Astrocyte (in vitro differentiated cells and primary cell): ENCODE measurements around the gene NKAIN2. TPM values are rescaled to one million over a fixed set of nuclear protein-coding genes. Genes with fewer than 3 reads are reported as not detected.
"Not testable (repeated sequence)": the region's sequence is repeated elsewhere in the genome, so short reads cannot be mapped to it uniquely, and the experiment has no call there.

Experiments used
- DNase-seq: peaks from one replicate; pipeline ENCODE4 v3.0.0-alpha.2; 2010; ENCODE audit warnings: low read depth
- FAIRE-seq: peaks from 2 replicates; lab custom pipeline; 2011; peaks lifted over from hg19 to GRCh38; lab: Jason Lieb, UNC
- H2AFZ ChIP-seq: 2 replicates; pipeline ENCODE4 v1.6.0; 2012; ENCODE audit warnings: low read depth, low read length, inconsistent platforms
- H3K27ac ChIP-seq: 2 replicates; pipeline ENCODE4 v1.5.1; 2011; ENCODE audit warnings: low read depth, low read length, inconsistent platforms
- H3K27me3 ChIP-seq: 2 replicates; pipeline ENCODE4 v1.6.0; 2011; ENCODE audit warnings: low read length, inconsistent platforms; ENCODE audit not compliant: insufficient read depth
- H3K36me3 ChIP-seq: 2 replicates; pipeline ENCODE4 v1.5.1; 2011; ENCODE audit warnings: low read length, inconsistent platforms; ENCODE audit not compliant: insufficient read depth
- H3K4me1 ChIP-seq: 2 replicates; pipeline ENCODE4 v1.5.1; 2011; ENCODE audit warnings: low read length, inconsistent platforms; ENCODE audit not compliant: insufficient read depth
- H3K4me2 ChIP-seq: 2 replicates; pipeline ENCODE4 v1.6.0; 2012; ENCODE audit warnings: low read length, inconsistent platforms
- H3K4me3 ChIP-seq: 2 replicates; pipeline ENCODE4 v1.5.1; 2011; ENCODE audit warnings: low read depth, mild to moderate bottlenecking, low read length, inconsistent platforms; ENCODE audit not compliant: insufficient read depth
- H3K79me2 ChIP-seq: 2 replicates; pipeline ENCODE4 v1.6.0; 2012; ENCODE audit warnings: mild to moderate bottlenecking, low read length, inconsistent platforms; ENCODE audit not compliant: insufficient read depth
- H3K9ac ChIP-seq: 2 replicates; pipeline ENCODE4 v1.6.0; 2012; ENCODE audit warnings: mild to moderate bottlenecking, low read length, inconsistent platforms
- H3K9me3 ChIP-seq: 2 replicates; pipeline ENCODE4 v1.5.1; 2012; ENCODE audit warnings: low read depth, mild to moderate bottlenecking, low read length, inconsistent platforms; ENCODE audit not compliant: insufficient read depth
- H4K20me1 ChIP-seq: 2 replicates; pipeline ENCODE4 v1.6.0; 2012; ENCODE audit warnings: low read length, inconsistent platforms; ENCODE audit not compliant: insufficient read depth
- H3K27ac Mint-ChIP-seq: one replicate; pipeline ENCODE4 v1.8.0; 2021; ENCODE audit warnings: mild to moderate bottlenecking, mixed read lengths; ENCODE audit not compliant: unreplicated experiment
- H3K27me3 Mint-ChIP-seq: one replicate; pipeline ENCODE4 v1.8.0; 2021; ENCODE audit warnings: low read depth, mixed read lengths; ENCODE audit not compliant: unreplicated experiment
- H3K36me3 Mint-ChIP-seq: one replicate; pipeline ENCODE4 v1.8.0; 2021; ENCODE audit warnings: low read depth, mixed read lengths; ENCODE audit not compliant: unreplicated experiment
- H3K4me1 Mint-ChIP-seq: one replicate; pipeline ENCODE4 v1.8.0; 2021; ENCODE audit warnings: low read depth, mixed read lengths; ENCODE audit not compliant: unreplicated experiment
- H3K4me3 Mint-ChIP-seq: one replicate; pipeline ENCODE4 v1.8.0; 2021; ENCODE audit warnings: mild to moderate bottlenecking, moderate library complexity, mixed read lengths; ENCODE audit not compliant: unreplicated experiment
- H3K9me3 Mint-ChIP-seq: one replicate; pipeline ENCODE4 v1.8.0; 2021; ENCODE audit warnings: mild to moderate bottlenecking, mixed read lengths; ENCODE audit not compliant: unreplicated experiment
- EZH2 ChIP-seq: IDR thresholded peaks from 2 replicates; pipeline ENCODE4 v1.6.1; 2012; ENCODE audit warnings: mild to moderate bottlenecking, low read length, inconsistent platforms; ENCODE audit not compliant: insufficient read depth
- total RNA-seq: library from RNA; stranded (reverse); gene quantifications from 2 replicates; pipeline ENCODE4 v1.2.1, GENCODE V29; 2021
- TF ChIP-seq, protein P1 (sequence below): IDR thresholded peaks from 2 replicates; pipeline ENCODE4 v1.5.1; 2011; ENCODE audit warnings: low read depth, mild to moderate bottlenecking, inconsistent platforms, low read length, moderate library complexity; ENCODE audit not compliant: insufficient read depth

NKAIN2 gene
- total RNA-seq, 1 donor from 2014 or later, result 0.07 TPM

DNA sequence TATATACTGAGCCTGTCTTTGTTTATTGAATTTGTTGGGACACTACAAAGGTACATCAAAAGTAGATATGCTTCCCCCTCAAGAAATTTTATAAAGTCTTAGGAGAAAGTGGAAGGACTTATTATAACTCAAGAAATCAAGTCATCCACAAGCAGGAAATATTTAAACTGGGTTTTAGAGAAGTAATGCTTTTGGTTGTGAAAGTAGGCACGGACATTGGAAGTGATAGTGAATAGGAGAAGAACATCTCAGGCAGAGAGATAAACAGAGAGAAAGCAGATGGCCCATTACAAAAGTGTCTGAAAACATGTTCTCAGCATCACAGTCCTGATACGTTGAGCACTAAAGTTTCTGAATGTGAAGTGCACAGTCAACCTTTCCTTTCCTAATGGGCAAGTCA, 742.9 kb downstream of the NKAIN2 start:
- Histone ChIP-seq H2AFZ (no peak overlapping the region), H3K9me3 (no peaks in the 10 kb centered on the region), H4K20me1 (no peaks in the 10 kb centered on the region), H3K4me1 (no peaks in the 10 kb centered on the region), H3K4me2 (no peak overlapping the region), H3K79me2 (no peaks in the 10 kb centered on the region), H3K9ac (no peak overlapping the region), H3K36me3 (no peaks in the 10 kb centered on the region), H3K4me3 (no peak overlapping the region), H3K27ac (no peak overlapping the region), H3K27me3 (no peaks in the 10 kb centered on the region)
- no peaks in the 10 kb centered on the region for H3K9me3 Mint-ChIP-seq
- H3K4me1 Mint-ChIP-seq, result no peaks in the 10 kb centered on the region
- no peak overlapping the region for H3K4me3 Mint-ChIP-seq
- TF ChIP-seq, protein P1, sequence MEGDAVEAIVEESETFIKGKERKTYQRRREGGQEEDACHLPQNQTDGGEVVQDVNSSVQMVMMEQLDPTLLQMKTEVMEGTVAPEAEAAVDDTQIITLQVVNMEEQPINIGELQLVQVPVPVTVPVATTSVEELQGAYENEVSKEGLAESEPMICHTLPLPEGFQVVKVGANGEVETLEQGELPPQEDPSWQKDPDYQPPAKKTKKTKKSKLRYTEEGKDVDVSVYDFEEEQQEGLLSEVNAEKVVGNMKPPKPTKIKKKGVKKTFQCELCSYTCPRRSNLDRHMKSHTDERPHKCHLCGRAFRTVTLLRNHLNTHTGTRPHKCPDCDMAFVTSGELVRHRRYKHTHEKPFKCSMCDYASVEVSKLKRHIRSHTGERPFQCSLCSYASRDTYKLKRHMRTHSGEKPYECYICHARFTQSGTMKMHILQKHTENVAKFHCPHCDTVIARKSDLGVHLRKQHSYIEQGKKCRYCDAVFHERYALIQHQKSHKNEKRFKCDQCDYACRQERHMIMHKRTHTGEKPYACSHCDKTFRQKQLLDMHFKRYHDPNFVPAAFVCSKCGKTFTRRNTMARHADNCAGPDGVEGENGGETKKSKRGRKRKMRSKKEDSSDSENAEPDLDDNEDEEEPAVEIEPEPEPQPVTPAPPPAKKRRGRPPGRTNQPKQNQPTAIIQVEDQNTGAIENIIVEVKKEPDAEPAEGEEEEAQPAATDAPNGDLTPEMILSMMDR, result no peak
- no peak for TF ChIP-seq EZH2
- FAIRE-seq, result no peak
- H3K36me3 Mint-ChIP-seq, result no peaks in the 10 kb centered on the region
- no peak overlapping the region for H3K27ac Mint-ChIP-seq
- DNase-seq, result no peak
- H3K27me3 Mint-ChIP-seq, result no peaks in the 10 kb centered on the region

DNA sequence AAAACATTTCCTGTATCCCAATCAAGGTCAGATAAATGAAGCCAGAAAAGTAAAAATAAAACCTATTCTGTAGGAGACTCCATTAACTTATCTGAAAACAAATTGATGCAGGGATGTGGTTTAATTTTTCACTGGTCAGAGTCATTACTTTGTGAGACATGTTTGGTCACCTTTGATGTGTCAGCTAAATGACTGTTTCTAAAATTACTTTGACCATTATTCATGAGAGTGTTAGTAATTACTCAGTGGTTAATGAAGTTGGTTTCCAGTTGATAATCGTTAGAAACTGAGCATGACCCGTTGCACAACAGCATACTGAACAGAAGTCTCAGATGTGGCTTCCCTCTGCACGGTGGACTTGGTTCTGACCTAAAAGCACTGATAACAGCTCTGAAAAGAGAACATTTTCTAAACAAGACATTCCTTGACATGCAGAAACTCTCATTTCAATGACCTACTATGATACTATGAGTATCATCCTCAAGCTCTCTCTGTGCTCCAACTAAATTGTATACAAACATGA, 748.1 kb downstream of the NKAIN2 start:
- no peaks in the 10 kb centered on the region for H3K36me3 ChIP-seq
- H3K9me3 ChIP-seq, result no peaks in the 10 kb centered on the region
- H3K4me1 ChIP-seq, result no peaks in the 10 kb centered on the region
- DNase-seq, result peak; percentile 35
- no peaks in the 10 kb centered on the region for H4K20me1 ChIP-seq
- Mint-ChIP-seq H3K4me3 (no peak overlapping the region), H3K4me1 (no peaks in the 10 kb centered on the region), H3K27ac (no peak overlapping the region), H3K9me3 (no peaks in the 10 kb centered on the region), H3K27me3 (no peaks in the 10 kb centered on the region), H3K36me3 (no peaks in the 10 kb centered on the region)
- no peak overlapping the region for H2AFZ ChIP-seq
- no peak overlapping the region for H3K4me2 ChIP-seq
- FAIRE-seq, result no peak
- no peaks in the 10 kb centered on the region for H3K79me2 ChIP-seq
- no peak overlapping the region for H3K27ac ChIP-seq
- H3K9ac ChIP-seq, result no peak overlapping the region
- TF ChIP-seq, protein P1, result no peak
- no peak for TF ChIP-seq EZH2
- H3K27me3 ChIP-seq, result no peaks in the 10 kb centered on the region
- H3K4me3 ChIP-seq, result no peak overlapping the region

DNA sequence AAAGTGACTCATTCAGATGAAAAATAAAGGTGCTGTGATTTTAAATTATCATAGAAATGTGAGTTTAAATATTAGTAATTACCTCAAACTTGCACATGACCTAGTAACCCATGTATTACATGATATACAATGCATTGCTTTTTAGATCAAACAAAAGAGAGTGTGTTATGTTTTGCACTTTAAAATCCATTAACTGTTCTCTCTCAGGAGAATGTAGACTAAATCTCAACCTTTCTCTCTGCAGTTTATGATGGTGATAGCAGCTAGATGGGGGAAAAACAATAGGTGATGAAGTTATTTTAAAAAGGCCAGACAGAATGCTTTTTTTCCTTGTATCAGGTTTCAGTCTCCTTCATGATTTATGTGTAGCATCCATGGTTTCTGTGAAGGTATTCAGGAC, 754.2 kb downstream of the NKAIN2 start:
- H3K27me3 ChIP-seq, result no peaks in the 10 kb centered on the region
- no peak overlapping the region for H2AFZ ChIP-seq
- no peaks in the 10 kb centered on the region for H3K9me3 ChIP-seq
- no peaks in the 10 kb centered on the region for H3K36me3 ChIP-seq
- H3K27ac ChIP-seq, result no peak overlapping the region
- no peaks in the 10 kb centered on the region for H3K27me3 Mint-ChIP-seq
- H3K4me1 ChIP-seq, result no peaks in the 10 kb centered on the region
- no peak overlapping the region for H3K9ac ChIP-seq
- FAIRE-seq, result no peak
- H3K79me2 ChIP-seq, result no peaks in the 10 kb centered on the region
- H3K4me3 Mint-ChIP-seq, result no peak overlapping the region
- H4K20me1 ChIP-seq, result no peaks in the 10 kb centered on the region
- TF ChIP-seq, protein P1, result no peak
- TF ChIP-seq EZH2, result no peak
- H3K4me3 ChIP-seq, result no peak overlapping the region
- H3K9me3 Mint-ChIP-seq, result no peaks in the 10 kb centered on the region
- DNase-seq, result no peak
- no peak overlapping the region for H3K4me2 ChIP-seq
- H3K27ac Mint-ChIP-seq, result no peak overlapping the region
- H3K4me1 Mint-ChIP-seq, result no peaks in the 10 kb centered on the region
- H3K36me3 Mint-ChIP-seq, result no peaks in the 10 kb centered on the region

DNA sequence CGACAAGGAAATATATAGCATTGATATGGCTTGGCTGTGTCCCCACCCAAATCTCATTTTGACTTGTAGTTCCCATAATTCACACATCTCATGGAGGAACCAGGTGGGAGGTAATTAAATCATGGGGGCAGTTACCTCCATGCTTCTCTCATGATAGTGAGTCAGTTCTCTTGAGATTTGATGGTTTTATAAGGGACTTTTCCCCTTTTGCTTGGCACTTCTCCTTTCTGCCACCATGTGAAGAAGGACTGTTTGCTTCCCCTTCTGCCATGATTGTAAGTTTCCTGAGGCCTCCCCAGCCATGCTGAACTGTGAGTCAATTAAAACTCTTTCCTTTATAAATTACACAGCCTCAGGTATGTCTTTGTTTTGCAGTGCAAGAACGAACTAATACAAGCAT, 756.4 kb downstream of the NKAIN2 start:
- not testable (repeated sequence) for H3K9me3 ChIP-seq, H3K27me3 Mint-ChIP-seq, H3K27me3 ChIP-seq, H3K4me1 Mint-ChIP-seq, H3K9ac ChIP-seq, H3K79me2 ChIP-seq, H3K4me1 ChIP-seq, H3K4me2 ChIP-seq, H3K36me3 Mint-ChIP-seq, H4K20me1 ChIP-seq, DNase-seq, H3K27ac Mint-ChIP-seq, FAIRE-seq, H3K36me3 ChIP-seq, H3K27ac ChIP-seq, H3K4me3 Mint-ChIP-seq, H3K9me3 Mint-ChIP-seq, H2AFZ ChIP-seq, H3K4me3 ChIP-seq
